HepG2 (cell line): ENCODE measurements around the gene CLASRP. TPM values are rescaled to one million over a fixed set of nuclear protein-coding genes. Genes with fewer than 3 reads are reported as not detected.

Experiments
- ATAC-seq: fragments of 200-7000 bp; cut with Tn5 transposase; 3 replicates; pipeline ENCODE4 v1.9.1; 2020; ENCODE audit warnings: mild to moderate bottlenecking, moderate library complexity
- BruUV-seq: library from RNA; stranded (reverse); fragments of 400-500 nt; replicated peaks from 2 replicates; lab custom pipeline; 2021; lab: Mats Ljungman, UMichigan
- CTCF ChIA-PET: fragments of 300-600 bp; formaldehyde crosslinking; extraction: SDS; loops from one replicate; lab custom pipeline; 2021; ENCODE audit warnings: low total read pairs, inconsistent platforms, low intra/inter-chr PET ratio; lab: Yijun Ruan, JAX
- POLR2A ChIA-PET: fragments of 350-600 bp; sonication (Branson Sonifier 250); formaldehyde crosslinking; loops from one replicate; lab custom pipeline; 2020; ENCODE audit warnings: antibody characterized with exemption, inconsistent platforms; lab: Yijun Ruan, JAX
- DNase-seq: peaks from one replicate; pipeline ENCODE4 v3.0.0-alpha.2; 2015; ENCODE audit warnings: low spot score
- FAIRE-seq: peaks from 3 replicates; lab custom pipeline; 2011; peaks lifted over from hg19 to GRCh38; lab: Jason Lieb, UNC
- H2AFZ ChIP-seq: one replicate; pipeline ENCODE4 v1.6.1; 2011; ENCODE audit warnings: low read length, inconsistent platforms
- H3K27ac ChIP-seq: fragments of 300-600 bp; 3 replicates; pipeline ENCODE4 v1.8.0; 2011; ENCODE audit warnings: mixed run types, mild to moderate bottlenecking, mixed read lengths, low read length, inconsistent platforms; ENCODE audit not compliant: insufficient read depth; ENCODE audit errors: extremely low read length
- H3K27me3 ChIP-seq, 2 experiments: fragments of 200-600 bp in 1 of 2; 2 replicates in 1 of 2; 3 replicates in 1 of 2; pipeline versions ENCODE4 v1.6.0 to v1.8.0; 2011; ENCODE audit warnings: low read length in 2 of 2, mild to moderate bottlenecking in 2 of 2, moderate library complexity in 2 of 2, inconsistent platforms in 1 of 2; ENCODE audit not compliant: insufficient read depth in 2 of 2, control insufficient read depth in 1 of 2
- H3K36me3 ChIP-seq, 2 experiments: fragments of 200-600 bp in 1 of 2; replicated peaks in 1 of 2; 2 replicates in 1 of 2; 3 replicates in 1 of 2; pipeline versions ENCODE4 v1.5.1 to v1.8.0; 2011; ENCODE audit warnings: low read length in 2 of 2, inconsistent platforms in 1 of 2; ENCODE audit not compliant: insufficient read depth in 2 of 2, control insufficient read depth in 1 of 2
- H3K4me1 ChIP-seq: 2 replicates; pipeline ENCODE4 v1.5.1; 2012; ENCODE audit warnings: low read length, inconsistent platforms; ENCODE audit not compliant: insufficient read depth
- H3K4me2 ChIP-seq: 2 replicates; pipeline ENCODE4 v1.6.0; 2011; ENCODE audit warnings: low read depth, low read length, inconsistent platforms
- H3K4me3 ChIP-seq, 3 experiments: fragments of 200-600 bp in 1 of 3; sonication (generic), shearing (Covaris generic) in 1 of 3; replicated peaks in 1 of 3; 2 replicates each; pipeline ENCODE4 v1.5.1; 2011 to 2016; ENCODE audit warnings: low read length in 3 of 3, inconsistent platforms in 2 of 3, low read depth in 2 of 3, mild to moderate bottlenecking in 2 of 3, control low read depth in 1 of 3, mixed read lengths in 1 of 3; ENCODE audit not compliant: insufficient read depth in 1 of 3
- H3K79me2 ChIP-seq: one replicate; pipeline ENCODE4 v1.6.1; 2011; ENCODE audit warnings: low read length, inconsistent platforms; ENCODE audit not compliant: insufficient read depth
- H3K9ac ChIP-seq: 2 replicates; pipeline ENCODE4 v1.6.0; 2011; ENCODE audit warnings: mild to moderate bottlenecking, low read depth, low read length, inconsistent platforms; ENCODE audit not compliant: insufficient read depth
- H3K9me3 ChIP-seq: 2 replicates; pipeline ENCODE4 v1.5.1; 2012; ENCODE audit warnings: mild to moderate bottlenecking, low read length
- H4K20me1 ChIP-seq: 2 replicates; pipeline ENCODE4 v1.6.0; 2011; ENCODE audit warnings: inconsistent platforms, mild to moderate bottlenecking, low read length, moderate library complexity; ENCODE audit not compliant: insufficient read depth
- CHCHD3 ChIP-seq: sonication (generic); formaldehyde crosslinking; IDR thresholded peaks from 2 replicates; pipeline ENCODE4 v1.8.0; 2022; ENCODE audit warnings: mild to moderate bottlenecking, missing genetic modification reagents, moderate library complexity
- EED ChIP-seq: sonication (generic); formaldehyde crosslinking; IDR thresholded peaks from 2 replicates; pipeline ENCODE4 v1.5.0; 2020; ENCODE audit warnings: mild to moderate bottlenecking, missing genetic modification reagents
- KMT2A ChIP-seq: sonication (generic); formaldehyde crosslinking; IDR thresholded peaks from 2 replicates; pipeline ENCODE4 v1.4.0; 2020; ENCODE audit warnings: missing genetic modification reagents
- LCORL ChIP-seq, 2 experiments: fragments of 450-650 bp in 1 of 2; sonication (generic) in 1 of 2; formaldehyde crosslinking in 1 of 2; IDR thresholded peaks; 2 replicates each; pipeline versions ENCODE4 v1.5.0 to v1.6.1; 2017 to 2020; ENCODE audit warnings: antibody characterized with exemption in 1 of 2, missing genetic modification reagents in 1 of 2
- NR2F2 ChIP-seq: IDR thresholded peaks from 2 replicates; pipeline ENCODE4 v1.6.1; 2012; ENCODE audit warnings: low read depth, inconsistent platforms, borderline replicate concordance
- RBAK ChIP-seq: sonication (generic); formaldehyde crosslinking; IDR thresholded peaks from 2 replicates; pipeline ENCODE4 v1.5.1; 2020; ENCODE audit warnings: mild to moderate bottlenecking, missing genetic modification reagents
- SNRNP70 ChIP-seq: fragments of 200-400 bp; formaldehyde crosslinking; IDR thresholded peaks from 2 replicates; pipeline ENCODE4 v1.6.1; 2017; ENCODE audit warnings: mild to moderate bottlenecking, low read depth, low read length, moderate library complexity
- SPEN ChIP-seq: sonication (generic); formaldehyde crosslinking; IDR thresholded peaks from 2 replicates; pipeline ENCODE4 v1.5.1; 2020; ENCODE audit warnings: low read depth, mild to moderate bottlenecking, missing genetic modification reagents
- TBX3 ChIP-seq: fragments of 450-650 bp; IDR thresholded peaks from 2 replicates; pipeline ENCODE4 v1.6.1; 2017; ENCODE audit warnings: antibody characterized with exemption, mild to moderate bottlenecking, inconsistent platforms, borderline replicate concordance
- U2AF2 ChIP-seq: fragments of 200-400 bp; formaldehyde crosslinking; IDR thresholded peaks from 2 replicates; pipeline ENCODE4 v1.6.1; 2017; ENCODE audit warnings: low read depth, mild to moderate bottlenecking, low read length
- ZKSCAN1 ChIP-seq: fragments of 150-350 bp; IDR thresholded peaks from 2 replicates; pipeline ENCODE4 v1.6.1; 2014; ENCODE audit warnings: low read length
- ZNF138 ChIP-seq: sonication (generic); formaldehyde crosslinking; IDR thresholded peaks from 2 replicates; pipeline ENCODE4 v1.5.0; 2020; ENCODE audit warnings: mild to moderate bottlenecking, low read depth, missing genetic modification reagents
- ZNF350 ChIP-seq: sonication (generic); formaldehyde crosslinking; IDR thresholded peaks from 2 replicates; pipeline ENCODE4 v1.4.0; 2020; ENCODE audit warnings: mild to moderate bottlenecking, low read depth, missing genetic modification reagents, borderline replicate concordance
- ZNF549 ChIP-seq: sonication (generic); formaldehyde crosslinking; IDR thresholded peaks from 2 replicates; pipeline ENCODE4 v1.5.0; 2020; ENCODE audit warnings: missing genetic modification reagents
- ZNF672 ChIP-seq: sonication (generic); formaldehyde crosslinking; IDR thresholded peaks from 2 replicates; pipeline ENCODE4 v1.8.1; 2022; ENCODE audit warnings: missing genetic modification reagents
- ZNF7 ChIP-seq: IDR thresholded peaks from 2 replicates; pipeline ENCODE4 v1.6.1; 2016; ENCODE audit warnings: missing biosample characterization, missing genetic modification reagents
- WGBS: methylation state at CpG from one replicate; pipeline ENCODE4 v1.1.6; 2017; ENCODE audit warnings: low lambda C conversion rate; 5-methylcytosine and 5-hydroxymethylcytosine counted together
- in situ Hi-C: cut with HindIII; loops from 2 replicates; pipeline ENCODE4 v1.10.0; 2017; ENCODE audit warnings: low pct_unique_long_range_greater_than_20kb; ENCODE audit not compliant: extremely low pct_ligation_motif_present
- intact Hi-C: fragments of 100-400 bp; cut with micrococcal nuclease; formaldehyde crosslinking; loops from one replicate; pipeline ENCODE4 v1.10.0; 2022; ENCODE audit not compliant: unreplicated experiment
- polyA plus RNA-seq, 8 experiments: library from polyadenylated mRNA; depleted of rRNA in 3 of 8; stranded (reverse) in 7 of 8; unstranded in 1 of 8; fragments of >200 nt; fragmentation: Illumina TruSeq in 4 of 8; extraction: Trizol in 4 of 8; gene quantifications; 2 replicates each; pipeline versions ENCODE4 v1.2.1 to v1.2.3, GENCODE V29; 2011 to 2016; ENCODE audit warnings: low read depth in 4 of 8, missing spikeins in 1 of 8, mixed read lengths in 1 of 8; ENCODE audit not compliant: insufficient read depth in 1 of 8
- total RNA-seq, 5 experiments: library from RNA; depleted of rRNA; stranded (reverse); fragments of >200 nt; fragmentation: Illumina TruSeq; extraction: Trizol; gene quantifications; 2 replicates each; pipeline ENCODE4 v1.2.3, GENCODE V29; 2016; ENCODE audit warnings: low read depth in 1 of 5
- TF ChIP-seq, protein P1 (sequence below): sonication (generic); formaldehyde crosslinking; IDR thresholded peaks from 2 replicates; pipeline ENCODE4 v1.5.1; 2020; ENCODE audit warnings: missing genetic modification reagents, mild to moderate bottlenecking, borderline replicate concordance
- TF ChIP-seq, protein P2 (sequence below): IDR thresholded peaks from 2 replicates; pipeline ENCODE4 v1.6.1; 2012; ENCODE audit warnings: inconsistent platforms

Gene CLASRP
- total and polyA plus RNA-seq, 2 of the 13 experiments (the other 11 are each of a cell fraction or from before 2014, with no cell fraction given): 32.0 to 51.4 TPM

DNA sequence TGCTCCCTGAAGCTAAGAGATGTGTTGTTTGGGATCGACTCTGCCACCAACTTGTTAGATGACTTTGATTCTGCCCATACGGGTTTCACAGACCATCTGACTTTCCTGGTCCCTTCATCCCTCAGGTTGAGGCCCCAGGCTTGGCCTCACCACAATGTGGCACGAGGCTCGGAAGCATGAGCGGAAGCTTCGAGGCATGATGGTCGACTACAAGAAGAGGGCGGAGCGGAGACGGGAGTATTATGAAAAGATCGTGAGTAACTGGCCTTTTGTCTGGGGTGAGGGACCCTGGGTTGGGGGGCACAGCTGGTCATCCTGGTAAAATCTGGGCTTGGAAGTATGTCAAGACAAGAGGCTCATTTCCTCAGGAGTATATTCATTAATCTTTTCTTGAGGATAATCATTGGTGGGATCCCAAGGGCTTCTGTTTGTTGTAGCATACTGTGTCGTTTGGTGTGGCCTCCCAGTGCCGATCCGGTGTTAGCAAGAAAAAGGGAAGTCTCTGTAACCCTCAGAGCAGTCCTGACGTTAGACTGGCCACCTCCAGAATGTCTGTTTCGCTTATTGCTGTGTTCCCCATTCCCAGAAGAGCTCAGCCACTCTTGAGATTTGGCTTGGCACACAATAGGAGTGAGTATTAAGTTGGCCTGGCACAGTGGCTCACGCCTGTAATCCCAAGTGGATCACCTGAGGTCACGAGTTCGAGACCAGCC, 1.4 kb downstream of the CLASRP start:
- Histone ChIP-seq H2AFZ (no peak overlapping the region), H4K20me1 (peaks cover 16% of the 10 kb centered on the region; the same call in 1 of the 2 replicates), H3K4me2 (peak overlapping the region; percentile 91), H3K4me3 (peak overlapping the region; percentile 94 to 100 (median 95)), H3K27ac (no peak overlapping the region), H3K9ac (peak overlapping the region; percentile 95), H3K9me3 (no peaks in the 10 kb centered on the region), H3K4me1 (peaks cover 58% of the 10 kb centered on the region), H3K79me2 (peaks cover 32% of the 10 kb centered on the region), H3K36me3 (peaks cover 8 to 39% of the 10 kb centered on the region in 2 experiments), H3K27me3 (no peaks in the 10 kb centered on the region; a peak in 1 of 5 replicates)
- ChIA-PET POLR2A (interaction anchor here (0.9 to 2.2 kb wide), 6 partner anchors 9 to 135 kb away, joined by 4 to 14 read pairs (median 9); partner anchors contain the start of genes APOE and GEMIN7), CTCF (no interaction called here)
- no peak for DNase-seq
- 82% methylated on average over 19 of the region's 19 CpGs for WGBS
- intact Hi-C loops (no loop called here), in situ Hi-C loops (no loop called here)
- BruUV-seq: TSS peak; percentile 57
- ATAC-seq: no peak
- TF ChIP-seq LCORL (IDR thresholded peaks at IDR 0.05): no peak
- no peak for TF ChIP-seq LCORL (CRISPR knock-in tag; IDR thresholded peaks at IDR 0.05)
- TF ChIP-seq ZNF138 (CRISPR knock-in tag): no peak
- TF ChIP-seq SPEN: no peak
- TF ChIP-seq, protein P1, sequence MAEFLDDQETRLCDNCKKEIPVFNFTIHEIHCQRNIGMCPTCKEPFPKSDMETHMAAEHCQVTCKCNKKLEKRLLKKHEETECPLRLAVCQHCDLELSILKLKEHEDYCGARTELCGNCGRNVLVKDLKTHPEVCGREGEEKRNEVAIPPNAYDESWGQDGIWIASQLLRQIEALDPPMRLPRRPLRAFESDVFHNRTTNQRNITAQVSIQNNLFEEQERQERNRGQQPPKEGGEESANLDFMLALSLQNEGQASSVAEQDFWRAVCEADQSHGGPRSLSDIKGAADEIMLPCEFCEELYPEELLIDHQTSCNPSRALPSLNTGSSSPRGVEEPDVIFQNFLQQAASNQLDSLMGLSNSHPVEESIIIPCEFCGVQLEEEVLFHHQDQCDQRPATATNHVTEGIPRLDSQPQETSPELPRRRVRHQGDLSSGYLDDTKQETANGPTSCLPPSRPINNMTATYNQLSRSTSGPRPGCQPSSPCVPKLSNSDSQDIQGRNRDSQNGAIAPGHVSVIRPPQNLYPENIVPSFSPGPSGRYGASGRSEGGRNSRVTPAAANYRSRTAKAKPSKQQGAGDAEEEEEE: no peak
- no peak for FAIRE-seq

DNA sequence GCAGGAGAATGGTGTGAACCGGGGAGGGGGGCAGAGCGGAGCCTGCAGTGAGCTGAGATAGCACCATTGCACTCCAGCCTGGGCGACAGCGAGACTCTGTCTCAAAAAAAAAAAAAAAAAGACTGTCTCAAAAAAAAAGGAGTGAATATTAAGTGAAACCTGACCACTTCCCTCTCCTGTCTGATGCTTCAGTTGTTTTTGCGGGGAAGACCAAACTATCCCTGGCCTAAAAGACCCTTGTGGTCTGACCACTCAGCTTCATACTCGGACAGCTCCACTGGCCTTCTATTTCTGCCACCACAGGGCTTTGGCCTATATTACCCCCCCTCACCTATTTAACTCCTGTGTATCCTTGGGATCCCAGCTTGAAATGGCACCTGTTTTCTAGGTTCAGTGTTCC, 2.3 kb downstream of the CLASRP start:
- Histone ChIP-seq H3K4me2 (0 out of 2 replicates have a peak overlapping the region, but pooled peaks have one; percentile 1), H2AFZ (no peak overlapping the region), H3K27me3 (no peaks in the 10 kb centered on the region; a peak in 1 of 5 replicates), H3K36me3 (peaks cover 8 to 39% of the 10 kb centered on the region in 2 experiments), H3K27ac (no peak overlapping the region), H3K9me3 (no peaks in the 10 kb centered on the region), H3K9ac (no peak overlapping the region), H3K4me3 (no peak overlapping the region), H4K20me1 (peaks cover 20% of the 10 kb centered on the region; the same call in 1 of the 2 replicates), H3K79me2 (peaks cover 33% of the 10 kb centered on the region), H3K4me1 (peaks cover 68% of the 10 kb centered on the region)
- 95% methylated on average over 6 of the region's 6 CpGs for WGBS
- in situ Hi-C loops (no loop called here), intact Hi-C loops (no loop called here)
- no TSS peak for BruUV-seq
- ATAC-seq (no peak), DNase-seq (no peak), FAIRE-seq (no peak)
- CTCF ChIA-PET: no interaction called here
- POLR2A ChIA-PET: no interaction called here
- TF ChIP-seq U2AF2 (no peak), ZNF350 (CRISPR knock-in tag) (no peak), SNRNP70 (no peak), NR2F2 (no peak), EED (no peak), TBX3 (no peak), ZNF549 (no peak), RBAK (no peak), ZKSCAN1 (no peak), ZNF7 (CRISPR knock-in tag) (no peak), KMT2A (no peak), CHCHD3 (CRISPR knock-in tag) (no peak), ZNF672 (CRISPR knock-in tag) (no peak)
- TF ChIP-seq, protein P2, sequence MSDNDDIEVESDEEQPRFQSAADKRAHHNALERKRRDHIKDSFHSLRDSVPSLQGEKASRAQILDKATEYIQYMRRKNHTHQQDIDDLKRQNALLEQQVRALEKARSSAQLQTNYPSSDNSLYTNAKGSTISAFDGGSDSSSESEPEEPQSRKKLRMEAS: no peak
